GM21528 (cell line): ENCODE data around the gene SEPTIN10.

Experiments
- ATAC-seq: cut with Tn5 transposase; IDR thresholded peaks from one replicate; pipeline ENCODE4 v1.9.1; 2021; ENCODE audit warnings: mild to moderate bottlenecking, moderate library complexity; ENCODE audit not compliant: unreplicated experiment, low FRiP score

SEPTIN10 gene

GRCh38 chr2:109507217-109507616 lies 106.5 kb downstream of the SEPTIN10 start:
- ATAC-seq = no peak

DNA sequence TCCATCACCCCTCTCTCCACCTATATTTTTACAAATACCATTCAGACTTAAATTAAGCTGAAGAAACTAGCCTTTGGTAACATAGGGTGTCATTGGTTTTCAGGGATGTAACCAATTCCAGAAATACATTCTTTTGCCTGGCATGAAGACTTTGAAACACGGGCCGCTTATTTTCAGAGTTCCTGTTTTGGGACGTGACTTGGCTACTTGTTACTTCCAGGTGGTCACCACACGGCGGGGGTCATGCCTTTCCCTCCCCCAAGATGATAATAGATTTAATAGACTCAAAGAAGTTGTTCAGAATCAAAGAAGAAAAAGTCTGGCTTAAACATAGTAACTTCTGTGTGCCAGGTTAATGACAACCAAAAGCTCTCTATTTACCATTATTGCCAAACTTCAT lies 110.6 kb downstream of the SEPTIN10 start:
- no peak for ATAC-seq

GRCh38 chr2:109501461-109501860 lies 112.3 kb downstream of the SEPTIN10 start:
- ATAC-seq = no peak

GRCh38 chr2:109500910-109501309 lies 112.9 kb downstream of the SEPTIN10 start:
- ATAC-seq = no peak

GRCh38 chr2:109499566-109499965 lies 114.2 kb downstream of the SEPTIN10 start:
- no peak for ATAC-seq

DNA sequence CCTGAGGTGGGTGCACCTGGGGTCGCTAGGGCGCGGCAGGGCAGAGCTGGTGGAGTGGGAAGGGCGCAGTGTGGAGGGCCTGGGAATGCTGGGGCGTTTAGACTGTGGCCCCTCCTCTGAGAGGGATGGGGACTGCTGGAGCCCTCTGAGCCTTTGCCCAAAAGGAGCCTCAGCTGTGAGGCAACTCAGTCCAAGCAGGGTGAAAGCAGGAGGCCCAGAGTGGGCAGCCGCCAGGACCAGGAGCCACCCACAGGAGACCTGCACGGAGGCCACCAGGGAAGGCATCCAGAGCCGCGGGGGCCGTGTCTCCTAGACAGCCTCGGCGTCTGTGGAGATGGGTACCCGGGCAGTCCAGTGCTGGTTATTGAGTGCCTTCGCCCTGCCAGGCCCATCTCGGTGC lies 114.9 kb downstream of the SEPTIN10 start:
- ATAC-seq = no peak

- no peak for ATAC-seq
These were observed 115.6 kb downstream of the SEPTIN10 start for GRCh38 chr2:109497911-109498870.

GRCh38 chr2:109497463-109497862 lies 116.3 kb downstream of the SEPTIN10 start:
- no peak for ATAC-seq

DNA sequence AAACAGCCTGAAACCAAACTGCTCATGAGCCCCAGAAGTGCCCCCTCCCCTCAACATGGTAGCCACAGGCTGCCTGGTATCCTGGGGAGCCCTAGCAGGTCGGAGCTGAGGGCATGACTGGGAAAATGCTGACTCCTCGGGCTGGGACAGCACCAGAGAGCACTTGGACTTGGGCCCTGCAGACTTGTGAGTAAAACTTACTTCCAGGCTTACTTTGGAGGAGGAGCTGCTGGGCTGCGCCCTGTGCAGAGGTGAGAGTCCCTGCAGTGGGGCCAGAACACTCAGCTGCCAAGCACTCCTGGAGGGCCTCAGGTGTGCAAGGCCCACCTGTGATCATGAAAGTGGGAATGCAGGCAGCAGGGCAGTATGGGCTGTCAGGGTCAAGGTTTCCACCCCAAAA lies 119.4 kb downstream of the SEPTIN10 start:
- ATAC-seq = no peak

- ATAC-seq = no peak
These were observed 120.4 kb downstream of the SEPTIN10 start for GRCh38 chr2:109493176-109493935.
